Measurements from ENCODE around the gene FRYL.

The FRYL gene

GRCh38 chr4:48506716-48507115 is 273.4 kb downstream of the FRYL start:
- Mint-ChIP-seq H3K36me3 (peaks cover 15% of the 10 kb centered on the region), H3K4me3 (no peak overlapping the region), H3K27me3 (no peaks in the 10 kb centered on the region), H3K27ac (no peak overlapping the region), H3K4me1 (no peaks in the 10 kb centered on the region), H3K9me3 (no peaks in the 10 kb centered on the region)

- H3K4me3 Mint-ChIP-seq = no peak overlapping the region
- H3K27me3 Mint-ChIP-seq = no peaks in the 10 kb centered on the region
- H3K9me3 Mint-ChIP-seq = no peaks in the 10 kb centered on the region
- no peak overlapping the region for H3K27ac Mint-ChIP-seq
- H3K4me1 Mint-ChIP-seq = peaks cover 11% of the 10 kb centered on the region
- H3K36me3 Mint-ChIP-seq = peaks cover 18% of the 10 kb centered on the region
Measured at GRCh38 chr4:48504352-48504751, 275.7 kb downstream of the FRYL start.

- Mint-ChIP-seq H3K4me3 (no peak overlapping the region), H3K27ac (no peak overlapping the region), H3K36me3 (peaks cover 20% of the 10 kb centered on the region), H3K9me3 (no peaks in the 10 kb centered on the region), H3K27me3 (no peaks in the 10 kb centered on the region), H3K4me1 (peaks cover 15% of the 10 kb centered on the region)
Measured at GRCh38 chr4:48504026-48504330, 276.1 kb downstream of the FRYL start.

- peaks cover 17% of the 10 kb centered on the region for H3K4me1 Mint-ChIP-seq
- no peaks in the 10 kb centered on the region for H3K9me3 Mint-ChIP-seq
- peaks cover 20% of the 10 kb centered on the region for H3K36me3 Mint-ChIP-seq
- H3K4me3 Mint-ChIP-seq = no peak overlapping the region
- H3K27me3 Mint-ChIP-seq = no peaks in the 10 kb centered on the region
- no peak overlapping the region for H3K27ac Mint-ChIP-seq
Measured at GRCh38 chr4:48503233-48504025, 276.6 kb downstream of the FRYL start.

GRCh38 chr4:48499551-48500066 is 280.5 kb downstream of the FRYL start:
- H3K4me1 Mint-ChIP-seq = peaks cover 17% of the 10 kb centered on the region
- peak overlapping the region; percentile 80 for H3K27ac Mint-ChIP-seq
- no peaks in the 10 kb centered on the region for H3K27me3 Mint-ChIP-seq

GRCh38 chr4:48498895-48499294 is 281.2 kb downstream of the FRYL start:
- no peaks in the 10 kb centered on the region for H3K9me3 Mint-ChIP-seq
- peaks cover 17% of the 10 kb centered on the region for H3K4me1 Mint-ChIP-seq
- no peak overlapping the region for H3K27ac Mint-ChIP-seq
- no peaks in the 10 kb centered on the region for H3K27me3 Mint-ChIP-seq
- peaks cover 9% of the 10 kb centered on the region for H3K36me3 Mint-ChIP-seq
- no peak overlapping the region for H3K4me3 Mint-ChIP-seq

More at GRCh38 chr4:48499551-48500066, 280.5 kb downstream of the FRYL start:
- Mint-ChIP-seq H3K36me3 (peaks cover 9% of the 10 kb centered on the region), H3K4me3 (no peak overlapping the region), H3K9me3 (no peaks in the 10 kb centered on the region)

GRCh38 chr4:48495941-48496340 is 284.1 kb downstream of the FRYL start:
- H3K27me3 Mint-ChIP-seq = peaks cover 2% of the 10 kb centered on the region
- H3K9me3 Mint-ChIP-seq = no peaks in the 10 kb centered on the region
- H3K36me3 Mint-ChIP-seq = peaks cover 3% of the 10 kb centered on the region
- H3K27ac Mint-ChIP-seq = peak overlapping the region; percentile 2
- peaks cover 14% of the 10 kb centered on the region for H3K4me1 Mint-ChIP-seq
- no peak overlapping the region for H3K4me3 Mint-ChIP-seq

- Mint-ChIP-seq H3K36me3 (no peaks in the 10 kb centered on the region), H3K27me3 (peaks cover 12% of the 10 kb centered on the region), H3K4me3 (no peak overlapping the region), H3K9me3 (no peaks in the 10 kb centered on the region), H3K27ac (no peak overlapping the region), H3K4me1 (no peaks in the 10 kb centered on the region)
Measured at GRCh38 chr4:48493452-48494100, 286.5 kb downstream of the FRYL start.

GRCh38 chr4:48491514-48492176 is 288.4 kb downstream of the FRYL start:
- H3K27ac Mint-ChIP-seq = no peak overlapping the region
- H3K4me3 Mint-ChIP-seq = no peak overlapping the region
- no peaks in the 10 kb centered on the region for H3K36me3 Mint-ChIP-seq
- no peaks in the 10 kb centered on the region for H3K4me1 Mint-ChIP-seq
- no peaks in the 10 kb centered on the region for H3K9me3 Mint-ChIP-seq
- H3K27me3 Mint-ChIP-seq = peaks cover 25% of the 10 kb centered on the region

- no peak overlapping the region for H3K4me3 Mint-ChIP-seq
- no peaks in the 10 kb centered on the region for H3K9me3 Mint-ChIP-seq
- no peaks in the 10 kb centered on the region for H3K36me3 Mint-ChIP-seq
- peaks cover 26% of the 10 kb centered on the region for H3K27me3 Mint-ChIP-seq
- no peak overlapping the region for H3K27ac Mint-ChIP-seq
- no peaks in the 10 kb centered on the region for H3K4me1 Mint-ChIP-seq
Measured at GRCh38 chr4:48490680-48491513, 289.2 kb downstream of the FRYL start.

- Mint-ChIP-seq H3K36me3 (no peaks in the 10 kb centered on the region), H3K27me3 (peaks cover 31% of the 10 kb centered on the region), H3K27ac (no peak within 1 kb of the TSS), H3K4me3 (peak within 1 kb of the TSS; percentile 59), H3K9me3 (no peaks in the 10 kb centered on the region), H3K4me1 (no peaks in the 10 kb centered on the region)
Measured at GRCh38 chr4:48490012-48490679, 289.9 kb downstream of the FRYL start, which contains the start of gene ZAR1. Gene ZAR1, plus strand, starts transcription at chr4:48490252. Its CDS starts 40 bp downstream, at chr4:48490292.

GRCh38 chr4:48489683-48490011 is 290.4 kb downstream of the FRYL start:
- H3K4me1 Mint-ChIP-seq = peaks cover 4% of the 10 kb centered on the region
- H3K36me3 Mint-ChIP-seq = no peaks in the 10 kb centered on the region
- H3K4me3 Mint-ChIP-seq = peak overlapping the region; percentile 59
- peaks cover 36% of the 10 kb centered on the region for H3K27me3 Mint-ChIP-seq
- no peak overlapping the region for H3K27ac Mint-ChIP-seq
- H3K9me3 Mint-ChIP-seq = no peaks in the 10 kb centered on the region

GRCh38 chr4:48484494-48485168 is 295.4 kb downstream of the FRYL start:
- H3K4me1 Mint-ChIP-seq = peaks cover 17% of the 10 kb centered on the region
- H3K27me3 Mint-ChIP-seq = peaks cover 60% of the 10 kb centered on the region
- H3K9me3 Mint-ChIP-seq = no peaks in the 10 kb centered on the region
- no peaks in the 10 kb centered on the region for H3K36me3 Mint-ChIP-seq
- no peak overlapping the region for H3K27ac Mint-ChIP-seq
- H3K4me3 Mint-ChIP-seq = peak overlapping the region; percentile 81

- Mint-ChIP-seq H3K4me1 (peaks cover 17% of the 10 kb centered on the region), H3K27ac (no peak overlapping the region), H3K9me3 (no peaks in the 10 kb centered on the region)
Measured at GRCh38 chr4:48483777-48484493, 296.1 kb downstream of the FRYL start.

More at GRCh38 chr4:48483777-48484493, 296.1 kb downstream of the FRYL start:
- Mint-ChIP-seq H3K27me3 (peaks cover 56% of the 10 kb centered on the region), H3K4me3 (peak overlapping the region; percentile 81), H3K36me3 (no peaks in the 10 kb centered on the region)

All from activated naive CD4-positive, alpha-beta T cell treated with anti-CD3 and anti-CD28 coated beads, Interleukin-2, amount 50 U/mL, for 24 hours (primary cell).